NCI-H774 (cell line): ENCODE results near the gene DDX39A.
"Not testable (repeated sequence)": the region's sequence is repeated elsewhere in the genome, so short reads cannot be mapped to it uniquely, and the experiment has no call there.

Experiments used
- DNase-seq: peaks from one replicate; lab custom pipeline; 2025; lab: John Stamatoyannopoulos, UW

The DDX39A gene

GRCh38 chr19:14419106-14419813, at the start of gene DDX39A:
Gene DDX39A, minus strand, starts transcription at chr19:14419341. Its CDS starts 6,121 bp downstream, at chr19:14413220.
- DNase-seq = peak; percentile 99

- no peak for DNase-seq
These were observed 48.7 kb upstream of the DDX39A start for GRCh38 chr19:14467816-14468215.

GRCh38 chr19:14467391-14467790, 48.2 kb upstream of the DDX39A start:
- DNase-seq = no peak

GRCh38 chr19:14463747-14464146, 44.6 kb upstream of the DDX39A start:
- DNase-seq = no peak

- DNase-seq = not testable (repeated sequence)
These were observed 43.3 kb upstream of the DDX39A start for GRCh38 chr19:14462401-14462800.

GRCh38 chr19:14460935-14461334, 41.8 kb upstream of the DDX39A start:
- no peak for DNase-seq

GRCh38 chr19:14459703-14460102, 40.6 kb upstream of the DDX39A start:
- DNase-seq = no peak

- DNase-seq = not testable (repeated sequence)
These were observed 33.2 kb upstream of the DDX39A start for GRCh38 chr19:14452303-14452702.

- no peak for DNase-seq
These were observed 31.7 kb upstream of the DDX39A start for GRCh38 chr19:14450876-14451275.

- DNase-seq = peak; percentile 5
These were observed 31.2 kb upstream of the DDX39A start for GRCh38 chr19:14450168-14450874.

GRCh38 chr19:14449321-14449720, 30.2 kb upstream of the DDX39A start:
- no peak for DNase-seq

- no peak for DNase-seq
These were observed 27.3 kb upstream of the DDX39A start for GRCh38 chr19:14446336-14447036.

- no peak for DNase-seq
These were observed 24.6 kb upstream of the DDX39A start for GRCh38 chr19:14443632-14444216.

- DNase-seq = no peak
These were observed 23.9 kb upstream of the DDX39A start for GRCh38 chr19:14442891-14443631.

- DNase-seq = no peak
These were observed 22.1 kb upstream of the DDX39A start for GRCh38 chr19:14441041-14441938.

GRCh38 chr19:14440049-14440448, 20.9 kb upstream of the DDX39A start:
- no peak for DNase-seq

- DNase-seq = no peak
These were observed 19.9 kb upstream of the DDX39A start for GRCh38 chr19:14439014-14439413.

GRCh38 chr19:14437578-14438140, 18.5 kb upstream of the DDX39A start:
- no peak for DNase-seq

GRCh38 chr19:14435320-14436050, 16.3 kb upstream of the DDX39A start:
- no peak for DNase-seq
